WTC11 (cell line): ENCODE data around the gene BACH2. TPM values are rescaled to one million over a fixed set of nuclear protein-coding genes. Genes with fewer than 3 reads are reported as not detected.

Experiments used
- ATAC-seq: fragments of 200-7000 bp; cut with Tn5 transposase; 2 replicates; pipeline ENCODE4 v1.10.0; 2021; ENCODE audit warnings: mild to moderate bottlenecking, moderate library complexity
- CTCF ChIA-PET: fragments of 300-600 bp; sonication (Branson Sonifier 250); formaldehyde crosslinking; loops from one replicate; lab custom pipeline; 2021; ENCODE audit warnings: antibody characterized with exemption; lab: Charles Lee
- POLR2A ChIA-PET: fragments of 350-600 bp; sonication (Branson Sonifier 250); formaldehyde crosslinking; loops from one replicate; lab custom pipeline; 2021; ENCODE audit warnings: antibody characterized with exemption; lab: Charles Lee
- DNase-seq: peaks from one replicate; pipeline ENCODE4 v3.0.0; 2021; ENCODE audit warnings: low spot score
- H3K27ac Mint-ChIP-seq: 2 replicates; pipeline ENCODE4 v1.8.0; 2021; ENCODE audit warnings: mixed read lengths
- H3K27me3 Mint-ChIP-seq: 2 replicates; pipeline ENCODE4 v1.8.0; 2021; ENCODE audit warnings: low read depth, mild to moderate bottlenecking, moderate library complexity, mixed read lengths
- H3K36me3 Mint-ChIP-seq: 2 replicates; pipeline ENCODE4 v1.8.0; 2021; ENCODE audit warnings: mixed read lengths
- H3K4me1 Mint-ChIP-seq: 2 replicates; pipeline ENCODE4 v1.8.0; 2022; ENCODE audit warnings: mixed read lengths
- H3K4me3 Mint-ChIP-seq: 2 replicates; pipeline ENCODE4 v1.8.0; 2021; ENCODE audit warnings: mild to moderate bottlenecking, moderate library complexity, mixed read lengths
- H3K9me3 Mint-ChIP-seq: 2 replicates; pipeline ENCODE4 v1.8.0; 2021; ENCODE audit warnings: mixed read lengths
- ATF1 ChIP-seq: sonication (generic); formaldehyde crosslinking; IDR thresholded peaks from 2 replicates; pipeline ENCODE4 v1.8.1; 2023; ENCODE audit warnings: mild to moderate bottlenecking, moderate library complexity, missing genetic modification reagents
- FOXK1 ChIP-seq: sonication (generic); formaldehyde crosslinking; IDR thresholded peaks from 2 replicates; pipeline ENCODE4 v1.8.0; 2022; ENCODE audit warnings: mild to moderate bottlenecking, moderate library complexity, missing genetic modification reagents
- GTF2I ChIP-seq: fragments of 250-450 bp; sonication (Bioruptor Pico); conservative IDR thresholded peaks from 2 replicates; pipeline ENCODE4 v1.4.0; 2021; ENCODE audit warnings: mild to moderate bottlenecking
- IRF2 ChIP-seq: sonication (generic); formaldehyde crosslinking; IDR thresholded peaks from 2 replicates; pipeline ENCODE4 v1.8.0; 2022; ENCODE audit warnings: low read depth, missing genetic modification reagents, borderline replicate concordance
- KAT7 ChIP-seq: sonication (generic); formaldehyde crosslinking; IDR thresholded peaks from 2 replicates; pipeline ENCODE4 v1.8.1; 2023; ENCODE audit warnings: missing genetic modification reagents, mild to moderate bottlenecking, borderline replicate concordance
- NFE2L1 ChIP-seq: sonication (generic); formaldehyde crosslinking; IDR thresholded peaks from 2 replicates; pipeline ENCODE4 v1.8.1; 2023; ENCODE audit warnings: missing genetic modification reagents
- OVOL2 ChIP-seq: fragments of 250-450 bp; sonication (Bioruptor Pico); IDR thresholded peaks from 2 replicates; pipeline ENCODE4 v1.9.0; 2021; ENCODE audit warnings: mild to moderate bottlenecking, borderline replicate concordance
- SMAD4 ChIP-seq: sonication (generic); formaldehyde crosslinking; IDR thresholded peaks from 2 replicates; pipeline ENCODE4 v1.8.0; 2022; ENCODE audit warnings: mild to moderate bottlenecking, missing genetic modification reagents
- TCF7 ChIP-seq: sonication (generic); formaldehyde crosslinking; IDR thresholded peaks from 2 replicates; pipeline ENCODE4 v1.8.0; 2022; ENCODE audit warnings: mild to moderate bottlenecking, low read depth, missing genetic modification reagents, moderate library complexity
- TEAD4 ChIP-seq: sonication (generic); formaldehyde crosslinking; IDR thresholded peaks from 2 replicates; pipeline ENCODE4 v1.8.0; 2022; ENCODE audit warnings: mild to moderate bottlenecking, missing genetic modification reagents
- ZNF138 ChIP-seq: sonication (generic); formaldehyde crosslinking; conservative IDR thresholded peaks from 2 replicates; pipeline ENCODE4 v1.8.1; 2022; ENCODE audit warnings: mild to moderate bottlenecking, moderate library complexity, missing genetic modification reagents
- ZNF219 ChIP-seq: sonication (generic); formaldehyde crosslinking; IDR thresholded peaks from 2 replicates; pipeline ENCODE4 v1.8.0; 2023; ENCODE audit warnings: missing genetic modification reagents, mild to moderate bottlenecking, borderline replicate concordance
- total RNA-seq: library from RNA; stranded (reverse); gene quantifications from 3 replicates; pipeline ENCODE4 v1.2.3, GENCODE V29; 2021
- TF ChIP-seq, protein P1 (sequence below): sonication (generic); formaldehyde crosslinking; IDR thresholded peaks from 2 replicates; pipeline ENCODE4 v1.8.1; 2022; ENCODE audit warnings: mild to moderate bottlenecking, moderate library complexity, missing genetic modification reagents
- TF ChIP-seq, protein P2 (sequence below): sonication (generic); formaldehyde crosslinking; IDR thresholded peaks from 2 replicates; pipeline ENCODE4 v1.8.0; 2022; ENCODE audit warnings: mild to moderate bottlenecking, missing genetic modification reagents
- TF ChIP-seq, protein P3 (sequence below): fragments of 250-450 bp; sonication (Bioruptor Pico); IDR thresholded peaks from 2 replicates; pipeline ENCODE4 v1.9.0; 2021; ENCODE audit warnings: mild to moderate bottlenecking
- TF ChIP-seq, protein P4 (sequence below): sonication (generic); formaldehyde crosslinking; IDR thresholded peaks from 2 replicates; pipeline ENCODE4 v1.8.0; 2023; ENCODE audit warnings: missing genetic modification reagents, mild to moderate bottlenecking, borderline replicate concordance
- TF ChIP-seq, protein P5 (sequence below): sonication (generic); formaldehyde crosslinking; conservative IDR thresholded peaks from 2 replicates; pipeline ENCODE4 v1.8.1; 2022; ENCODE audit warnings: mild to moderate bottlenecking, missing genetic modification reagents
- TF ChIP-seq, protein P6 (sequence below): sonication (generic); formaldehyde crosslinking; IDR thresholded peaks from 2 replicates; pipeline ENCODE4 v1.8.0; 2022; ENCODE audit warnings: mild to moderate bottlenecking, missing genetic modification reagents

The BACH2 gene
- total RNA-seq, 1 experiment from 2014 or later: 5.9 TPM

DNA sequence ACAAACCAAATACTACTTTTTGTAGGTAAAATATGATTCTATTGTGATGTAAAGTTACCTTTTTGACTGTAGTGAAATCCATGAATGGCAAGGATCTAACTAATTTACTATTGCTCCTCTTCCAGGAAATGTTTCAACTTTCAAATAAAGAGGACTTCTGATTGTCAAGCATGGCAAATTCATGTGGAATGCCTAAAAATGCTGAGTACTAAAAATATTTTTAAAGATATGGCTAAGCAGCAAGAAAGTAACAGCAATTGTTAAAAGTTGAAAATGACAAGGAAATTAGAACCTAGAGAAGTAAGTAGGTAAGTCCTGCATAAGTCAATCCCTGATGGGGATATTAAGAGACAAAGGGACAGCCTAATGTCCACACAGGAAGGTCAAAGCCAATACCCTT, 126.0 kb downstream of the BACH2 start:
- ChIA-PET POLR2A (interaction anchor here (0.7 kb wide), 1 partner anchor 1115 kb away, joined by 3 read pairs; no protein-coding TSS in a partner anchor), CTCF (interaction anchor here (1.3 kb wide), 1 partner anchor 230 kb away, joined by 5 read pairs; no protein-coding TSS in a partner anchor)
- no peaks in the 10 kb centered on the region for H3K27me3 Mint-ChIP-seq
- no peak overlapping the region for H3K4me3 Mint-ChIP-seq
- TF ChIP-seq OVOL2 (CRISPR knock-in tag) (no peak), NFE2L1 (no peak), ZNF219 (CRISPR knock-in tag) (no peak), IRF2 (CRISPR knock-in tag) (no peak), TEAD4 (CRISPR knock-in tag) (no peak), GTF2I (CRISPR knock-in tag) (no peak), TCF7 (no peak)
- TF ChIP-seq, protein P1, sequence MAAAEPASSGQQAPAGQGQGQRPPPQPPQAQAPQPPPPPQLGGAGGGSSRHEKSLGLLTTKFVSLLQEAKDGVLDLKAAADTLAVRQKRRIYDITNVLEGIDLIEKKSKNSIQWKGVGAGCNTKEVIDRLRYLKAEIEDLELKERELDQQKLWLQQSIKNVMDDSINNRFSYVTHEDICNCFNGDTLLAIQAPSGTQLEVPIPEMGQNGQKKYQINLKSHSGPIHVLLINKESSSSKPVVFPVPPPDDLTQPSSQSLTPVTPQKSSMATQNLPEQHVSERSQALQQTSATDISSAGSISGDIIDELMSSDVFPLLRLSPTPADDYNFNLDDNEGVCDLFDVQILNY (CRISPR knock-in tag): no peak
- TF ChIP-seq, protein P2, sequence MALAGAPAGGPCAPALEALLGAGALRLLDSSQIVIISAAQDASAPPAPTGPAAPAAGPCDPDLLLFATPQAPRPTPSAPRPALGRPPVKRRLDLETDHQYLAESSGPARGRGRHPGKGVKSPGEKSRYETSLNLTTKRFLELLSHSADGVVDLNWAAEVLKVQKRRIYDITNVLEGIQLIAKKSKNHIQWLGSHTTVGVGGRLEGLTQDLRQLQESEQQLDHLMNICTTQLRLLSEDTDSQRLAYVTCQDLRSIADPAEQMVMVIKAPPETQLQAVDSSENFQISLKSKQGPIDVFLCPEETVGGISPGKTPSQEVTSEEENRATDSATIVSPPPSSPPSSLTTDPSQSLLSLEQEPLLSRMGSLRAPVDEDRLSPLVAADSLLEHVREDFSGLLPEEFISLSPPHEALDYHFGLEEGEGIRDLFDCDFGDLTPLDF (CRISPR knock-in tag): no peak
- TF ChIP-seq, protein P3, sequence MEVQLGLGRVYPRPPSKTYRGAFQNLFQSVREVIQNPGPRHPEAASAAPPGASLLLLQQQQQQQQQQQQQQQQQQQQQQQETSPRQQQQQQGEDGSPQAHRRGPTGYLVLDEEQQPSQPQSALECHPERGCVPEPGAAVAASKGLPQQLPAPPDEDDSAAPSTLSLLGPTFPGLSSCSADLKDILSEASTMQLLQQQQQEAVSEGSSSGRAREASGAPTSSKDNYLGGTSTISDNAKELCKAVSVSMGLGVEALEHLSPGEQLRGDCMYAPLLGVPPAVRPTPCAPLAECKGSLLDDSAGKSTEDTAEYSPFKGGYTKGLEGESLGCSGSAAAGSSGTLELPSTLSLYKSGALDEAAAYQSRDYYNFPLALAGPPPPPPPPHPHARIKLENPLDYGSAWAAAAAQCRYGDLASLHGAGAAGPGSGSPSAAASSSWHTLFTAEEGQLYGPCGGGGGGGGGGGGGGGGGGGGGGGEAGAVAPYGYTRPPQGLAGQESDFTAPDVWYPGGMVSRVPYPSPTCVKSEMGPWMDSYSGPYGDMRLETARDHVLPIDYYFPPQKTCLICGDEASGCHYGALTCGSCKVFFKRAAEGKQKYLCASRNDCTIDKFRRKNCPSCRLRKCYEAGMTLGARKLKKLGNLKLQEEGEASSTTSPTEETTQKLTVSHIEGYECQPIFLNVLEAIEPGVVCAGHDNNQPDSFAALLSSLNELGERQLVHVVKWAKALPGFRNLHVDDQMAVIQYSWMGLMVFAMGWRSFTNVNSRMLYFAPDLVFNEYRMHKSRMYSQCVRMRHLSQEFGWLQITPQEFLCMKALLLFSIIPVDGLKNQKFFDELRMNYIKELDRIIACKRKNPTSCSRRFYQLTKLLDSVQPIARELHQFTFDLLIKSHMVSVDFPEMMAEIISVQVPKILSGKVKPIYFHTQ (CRISPR knock-in tag): no peak
- no peaks in the 10 kb centered on the region for H3K9me3 Mint-ChIP-seq
- no peak for ATAC-seq
- no peak for DNase-seq
- H3K36me3 Mint-ChIP-seq: no peaks in the 10 kb centered on the region
- H3K27ac Mint-ChIP-seq: no peak overlapping the region
- no peaks in the 10 kb centered on the region for H3K4me1 Mint-ChIP-seq

DNA sequence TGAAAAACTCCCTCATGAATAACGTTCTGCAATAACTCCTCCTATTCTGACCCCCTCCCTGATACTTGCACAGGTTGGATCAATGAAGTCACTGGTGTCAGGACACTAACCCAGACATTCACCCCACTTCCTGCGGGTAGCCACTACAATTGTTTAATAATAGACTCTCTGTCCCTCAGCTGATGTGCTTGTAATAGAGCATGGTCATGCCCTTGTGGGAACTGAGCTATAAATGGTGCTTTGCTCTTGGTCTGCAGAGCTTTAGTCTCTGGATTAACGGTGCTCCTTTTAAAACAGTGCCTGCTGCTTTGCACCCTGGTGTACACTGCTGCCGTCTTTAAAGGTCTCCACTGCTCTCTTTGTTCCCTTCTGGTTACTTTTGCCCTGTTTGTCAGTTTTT, 127.3 kb downstream of the BACH2 start:
- ChIA-PET POLR2A (interaction anchor here (0.5 kb wide), 1 partner anchor 102 kb away, joined by 4 read pairs; no protein-coding TSS in a partner anchor), CTCF (interaction anchor here (1.3 kb wide), 1 partner anchor 229 kb away, joined by 5 read pairs; no protein-coding TSS in a partner anchor)
- DNase-seq: no peak
- Mint-ChIP-seq H3K27me3 (no peaks in the 10 kb centered on the region), H3K4me3 (no peak overlapping the region), H3K36me3 (no peaks in the 10 kb centered on the region), H3K9me3 (no peaks in the 10 kb centered on the region), H3K4me1 (no peaks in the 10 kb centered on the region), H3K27ac (no peak overlapping the region)
- ATAC-seq: no peak
- TF ChIP-seq, protein P4, sequence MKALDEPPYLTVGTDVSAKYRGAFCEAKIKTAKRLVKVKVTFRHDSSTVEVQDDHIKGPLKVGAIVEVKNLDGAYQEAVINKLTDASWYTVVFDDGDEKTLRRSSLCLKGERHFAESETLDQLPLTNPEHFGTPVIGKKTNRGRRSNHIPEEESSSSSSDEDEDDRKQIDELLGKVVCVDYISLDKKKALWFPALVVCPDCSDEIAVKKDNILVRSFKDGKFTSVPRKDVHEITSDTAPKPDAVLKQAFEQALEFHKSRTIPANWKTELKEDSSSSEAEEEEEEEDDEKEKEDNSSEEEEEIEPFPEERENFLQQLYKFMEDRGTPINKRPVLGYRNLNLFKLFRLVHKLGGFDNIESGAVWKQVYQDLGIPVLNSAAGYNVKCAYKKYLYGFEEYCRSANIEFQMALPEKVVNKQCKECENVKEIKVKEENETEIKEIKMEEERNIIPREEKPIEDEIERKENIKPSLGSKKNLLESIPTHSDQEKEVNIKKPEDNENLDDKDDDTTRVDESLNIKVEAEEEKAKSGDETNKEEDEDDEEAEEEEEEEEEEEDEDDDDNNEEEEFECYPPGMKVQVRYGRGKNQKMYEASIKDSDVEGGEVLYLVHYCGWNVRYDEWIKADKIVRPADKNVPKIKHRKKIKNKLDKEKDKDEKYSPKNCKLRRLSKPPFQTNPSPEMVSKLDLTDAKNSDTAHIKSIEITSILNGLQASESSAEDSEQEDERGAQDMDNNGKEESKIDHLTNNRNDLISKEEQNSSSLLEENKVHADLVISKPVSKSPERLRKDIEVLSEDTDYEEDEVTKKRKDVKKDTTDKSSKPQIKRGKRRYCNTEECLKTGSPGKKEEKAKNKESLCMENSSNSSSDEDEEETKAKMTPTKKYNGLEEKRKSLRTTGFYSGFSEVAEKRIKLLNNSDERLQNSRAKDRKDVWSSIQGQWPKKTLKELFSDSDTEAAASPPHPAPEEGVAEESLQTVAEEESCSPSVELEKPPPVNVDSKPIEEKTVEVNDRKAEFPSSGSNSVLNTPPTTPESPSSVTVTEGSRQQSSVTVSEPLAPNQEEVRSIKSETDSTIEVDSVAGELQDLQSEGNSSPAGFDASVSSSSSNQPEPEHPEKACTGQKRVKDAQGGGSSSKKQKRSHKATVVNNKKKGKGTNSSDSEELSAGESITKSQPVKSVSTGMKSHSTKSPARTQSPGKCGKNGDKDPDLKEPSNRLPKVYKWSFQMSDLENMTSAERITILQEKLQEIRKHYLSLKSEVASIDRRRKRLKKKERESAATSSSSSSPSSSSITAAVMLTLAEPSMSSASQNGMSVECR (CRISPR knock-in tag): no peak
- TF ChIP-seq SMAD4 (no peak), GTF2I (CRISPR knock-in tag) (no peak), FOXK1 (CRISPR knock-in tag) (no peak), ZNF138 (CRISPR knock-in tag) (no peak), KAT7 (no peak), ATF1 (no peak), ZNF219 (CRISPR knock-in tag) (no peak)
- TF ChIP-seq, protein P3 (CRISPR knock-in tag): no peak
- TF ChIP-seq, protein P5, sequence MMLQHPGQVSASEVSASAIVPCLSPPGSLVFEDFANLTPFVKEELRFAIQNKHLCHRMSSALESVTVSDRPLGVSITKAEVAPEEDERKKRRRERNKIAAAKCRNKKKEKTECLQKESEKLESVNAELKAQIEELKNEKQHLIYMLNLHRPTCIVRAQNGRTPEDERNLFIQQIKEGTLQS (CRISPR knock-in tag): no peak
- TF ChIP-seq, protein P6, sequence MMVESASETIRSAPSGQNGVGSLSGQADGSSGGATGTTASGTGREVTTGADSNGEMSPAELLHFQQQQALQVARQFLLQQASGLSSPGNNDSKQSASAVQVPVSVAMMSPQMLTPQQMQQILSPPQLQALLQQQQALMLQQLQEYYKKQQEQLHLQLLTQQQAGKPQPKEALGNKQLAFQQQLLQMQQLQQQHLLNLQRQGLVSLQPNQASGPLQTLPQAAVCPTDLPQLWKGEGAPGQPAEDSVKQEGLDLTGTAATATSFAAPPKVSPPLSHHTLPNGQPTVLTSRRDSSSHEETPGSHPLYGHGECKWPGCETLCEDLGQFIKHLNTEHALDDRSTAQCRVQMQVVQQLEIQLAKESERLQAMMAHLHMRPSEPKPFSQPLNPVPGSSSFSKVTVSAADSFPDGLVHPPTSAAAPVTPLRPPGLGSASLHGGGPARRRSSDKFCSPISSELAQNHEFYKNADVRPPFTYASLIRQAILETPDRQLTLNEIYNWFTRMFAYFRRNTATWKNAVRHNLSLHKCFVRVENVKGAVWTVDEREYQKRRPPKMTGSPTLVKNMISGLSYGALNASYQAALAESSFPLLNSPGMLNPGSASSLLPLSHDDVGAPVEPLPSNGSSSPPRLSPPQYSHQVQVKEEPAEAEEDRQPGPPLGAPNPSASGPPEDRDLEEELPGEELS (CRISPR knock-in tag): no peak
